MCF 10A (cell line): Measurements from ENCODE around the gene PSMC5. TPM values are rescaled to one million over a fixed set of nuclear protein-coding genes. Genes with fewer than 3 reads are reported as not detected.
"Not testable (repeated sequence)": the region's sequence is repeated elsewhere in the genome, so short reads cannot be mapped to it uniquely, and the experiment has no call there.

Source experiments
- BruUV-seq: library from RNA; stranded (reverse); fragments of 400-500 nt; replicated peaks from 2 replicates; lab custom pipeline; 2021; lab: Mats Ljungman, UMichigan
- CTCF ChIA-PET: fragments of 300-600 bp; sonication (Branson Sonifier 250); formaldehyde crosslinking; extraction: SDS; loops from one replicate; lab custom pipeline; 2021; ENCODE audit warnings: antibody characterized with exemption, inconsistent platforms; lab: Yijun Ruan, JAX
- POLR2A ChIA-PET: fragments of 300-600, 350-650 bp; sonication (Branson Sonifier 250); formaldehyde crosslinking; extraction: SDS; loops from one replicate; lab custom pipeline; 2020; ENCODE audit warnings: antibody characterized with exemption, inconsistent platforms; lab: Yijun Ruan, JAX
- DNase-seq: peaks from one replicate; pipeline ENCODE4 v3.0.0-alpha.2; 2018; ENCODE audit not compliant: unreplicated experiment
- H3K27ac Mint-ChIP-seq: one replicate; pipeline ENCODE4 v1.8.0; 2022; ENCODE audit warnings: mild to moderate bottlenecking, low read depth, mixed read lengths; ENCODE audit not compliant: unreplicated experiment
- H3K27me3 Mint-ChIP-seq: one replicate; pipeline ENCODE4 v1.8.0; 2022; ENCODE audit warnings: mixed read lengths; ENCODE audit not compliant: insufficient read depth, unreplicated experiment
- H3K36me3 Mint-ChIP-seq: one replicate; pipeline ENCODE4 v1.8.0; 2022; ENCODE audit warnings: mild to moderate bottlenecking, moderate library complexity, mixed read lengths; ENCODE audit not compliant: insufficient read depth, unreplicated experiment
- H3K4me1 Mint-ChIP-seq: one replicate; pipeline ENCODE4 v1.8.0; 2022; ENCODE audit warnings: mixed read lengths; ENCODE audit not compliant: insufficient read depth, unreplicated experiment
- H3K4me3 Mint-ChIP-seq: one replicate; pipeline ENCODE4 v1.8.0; 2022; ENCODE audit warnings: mild to moderate bottlenecking, moderate library complexity, mixed read lengths; ENCODE audit not compliant: unreplicated experiment
- H3K9me3 Mint-ChIP-seq: one replicate; pipeline ENCODE4 v1.8.0; 2022; ENCODE audit warnings: mixed read lengths; ENCODE audit not compliant: unreplicated experiment
- intact Hi-C: fragments of 100-400 bp; cut with micrococcal nuclease; formaldehyde crosslinking; loops from 2 replicates; pipeline ENCODE4 v1.14.1; 2022
- total RNA-seq: library from RNA; stranded (reverse); gene quantifications from 2 replicates; pipeline ENCODE4 v1.2.3, GENCODE V29; 2022
- TF ChIP-seq, protein P1 (sequence below): fragments of 200-600 bp; IDR thresholded peaks from one replicate; pipeline ENCODE4 v1.8.0; 2022; ENCODE audit warnings: antibody characterized with exemption, mild to moderate bottlenecking; ENCODE audit not compliant: unreplicated experiment

PSMC5 gene
- total RNA-seq, 1 experiment from 2014 or later, result 148 TPM

DNA sequence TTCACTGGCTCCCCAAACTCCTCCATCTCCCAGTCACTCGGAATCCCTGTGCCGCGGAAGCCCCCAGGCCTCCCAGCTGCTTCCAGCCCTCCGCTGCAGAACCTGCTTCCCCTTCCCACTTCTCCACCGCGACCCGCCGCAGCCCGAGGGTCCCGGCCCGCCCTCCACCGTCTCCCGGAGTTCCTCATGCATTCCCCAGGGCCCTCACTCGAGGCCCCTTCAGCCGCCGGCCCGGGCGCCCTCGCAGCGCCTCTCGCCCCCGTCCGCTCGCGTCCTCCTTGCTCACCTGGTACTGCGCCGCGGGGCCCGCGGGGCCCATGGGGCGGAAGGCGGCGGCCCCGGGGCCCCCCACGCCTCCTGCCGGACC, 14.9 kb downstream of the PSMC5 start:
- BruUV-seq, result no TSS peak
- TF ChIP-seq, protein P1, sequence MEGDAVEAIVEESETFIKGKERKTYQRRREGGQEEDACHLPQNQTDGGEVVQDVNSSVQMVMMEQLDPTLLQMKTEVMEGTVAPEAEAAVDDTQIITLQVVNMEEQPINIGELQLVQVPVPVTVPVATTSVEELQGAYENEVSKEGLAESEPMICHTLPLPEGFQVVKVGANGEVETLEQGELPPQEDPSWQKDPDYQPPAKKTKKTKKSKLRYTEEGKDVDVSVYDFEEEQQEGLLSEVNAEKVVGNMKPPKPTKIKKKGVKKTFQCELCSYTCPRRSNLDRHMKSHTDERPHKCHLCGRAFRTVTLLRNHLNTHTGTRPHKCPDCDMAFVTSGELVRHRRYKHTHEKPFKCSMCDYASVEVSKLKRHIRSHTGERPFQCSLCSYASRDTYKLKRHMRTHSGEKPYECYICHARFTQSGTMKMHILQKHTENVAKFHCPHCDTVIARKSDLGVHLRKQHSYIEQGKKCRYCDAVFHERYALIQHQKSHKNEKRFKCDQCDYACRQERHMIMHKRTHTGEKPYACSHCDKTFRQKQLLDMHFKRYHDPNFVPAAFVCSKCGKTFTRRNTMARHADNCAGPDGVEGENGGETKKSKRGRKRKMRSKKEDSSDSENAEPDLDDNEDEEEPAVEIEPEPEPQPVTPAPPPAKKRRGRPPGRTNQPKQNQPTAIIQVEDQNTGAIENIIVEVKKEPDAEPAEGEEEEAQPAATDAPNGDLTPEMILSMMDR, result no peak
- DNase-seq, result no peak
- POLR2A ChIA-PET, result interaction anchor here (0.9 to 9.6 kb wide), 7 partner anchors 15 to 305 kb away, joined by 3 to 187 read pairs (median 7); partner anchors contain the start of genes CCDC47, DDX42, FTSJ3 and PSMC5
- H3K9me3 Mint-ChIP-seq, result no peaks in the 10 kb centered on the region
- no peaks in the 10 kb centered on the region for H3K27me3 Mint-ChIP-seq
- H3K27ac Mint-ChIP-seq, result peak overlapping the region; percentile 90
- intact Hi-C loops, result no loop called here
- CTCF ChIA-PET, result no interaction called here
- peak overlapping the region; percentile 93 for H3K4me3 Mint-ChIP-seq
- H3K36me3 Mint-ChIP-seq, result peaks cover 17% of the 10 kb centered on the region
- peaks cover 36% of the 10 kb centered on the region for H3K4me1 Mint-ChIP-seq

DNA sequence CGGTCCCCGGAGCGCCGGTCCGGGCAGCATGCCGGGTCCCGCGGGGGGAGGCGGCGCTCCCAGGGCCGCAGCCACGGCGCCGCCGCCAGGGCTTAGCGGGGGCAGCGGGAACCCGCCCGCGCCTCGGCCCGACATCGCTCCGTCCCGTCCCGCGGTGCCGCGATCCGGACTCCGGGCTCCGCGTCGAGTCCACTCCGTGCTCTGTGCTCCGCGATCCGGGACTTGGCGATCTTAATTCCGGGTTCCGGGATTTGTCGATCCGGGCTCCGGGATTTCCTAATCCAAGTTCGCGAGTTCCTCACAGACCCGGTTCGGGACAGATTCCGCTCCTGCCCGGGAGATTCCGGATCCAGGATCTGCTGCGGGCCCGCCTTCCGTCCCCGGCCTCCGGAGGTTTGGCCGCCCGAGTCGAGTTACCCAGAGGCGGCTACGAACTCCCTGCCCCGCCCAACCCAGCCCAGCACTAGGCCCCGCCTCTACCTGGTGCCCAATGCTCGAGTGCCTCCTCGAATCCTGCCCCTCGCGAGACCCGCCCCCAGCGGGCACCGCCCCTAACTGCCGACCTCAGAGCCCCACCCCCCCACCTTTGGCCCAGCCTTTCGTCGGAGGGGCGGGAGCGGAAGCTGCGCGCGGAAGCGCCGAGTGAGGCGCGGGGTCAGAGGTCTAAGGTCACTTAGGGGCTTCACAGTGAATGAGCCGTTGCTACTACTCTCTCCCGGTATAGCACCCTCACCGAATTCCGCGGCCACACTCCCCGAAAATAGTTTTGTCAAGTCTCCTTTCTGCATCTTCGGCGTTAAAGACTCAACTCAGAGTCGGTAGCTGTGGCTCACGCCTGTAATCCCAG, 15.5 kb downstream of the PSMC5 start, which contains the start of gene SMARCD2:
TSS of gene SMARCD2 (minus strand) at position 146 of the 847 bp plus-strand sequence. CDS start at position 135, 11 bp downstream.
- H3K4me3 Mint-ChIP-seq, result peak within 1 kb of the TSS; percentile 93
- peaks cover 14% of the 10 kb centered on the region for H3K36me3 Mint-ChIP-seq
- peak; percentile 98 for DNase-seq
- CTCF ChIA-PET, result interaction anchor here (0.6 to 1.0 kb wide), 4 partner anchors 8 to 23 kb away, joined by 3 to 4 read pairs (median 3); no protein-coding TSS in a partner anchor
- intact Hi-C loops, result no loop called here
- no peaks in the 10 kb centered on the region for H3K9me3 Mint-ChIP-seq
- H3K27me3 Mint-ChIP-seq, result no peaks in the 10 kb centered on the region
- POLR2A ChIA-PET, result interaction anchor here (0.9 to 9.6 kb wide), 8 partner anchors 15 to 664 kb away, joined by 3 to 187 read pairs (median 9); partner anchors contain the start of genes CCDC47, CEP95, DDX42 and DDX5
- peak within 1 kb of the TSS; percentile 90 for H3K27ac Mint-ChIP-seq
- TF ChIP-seq, protein P1, result no peak
- BruUV-seq, result no TSS peak
- peaks cover 36% of the 10 kb centered on the region for H3K4me1 Mint-ChIP-seq

DNA sequence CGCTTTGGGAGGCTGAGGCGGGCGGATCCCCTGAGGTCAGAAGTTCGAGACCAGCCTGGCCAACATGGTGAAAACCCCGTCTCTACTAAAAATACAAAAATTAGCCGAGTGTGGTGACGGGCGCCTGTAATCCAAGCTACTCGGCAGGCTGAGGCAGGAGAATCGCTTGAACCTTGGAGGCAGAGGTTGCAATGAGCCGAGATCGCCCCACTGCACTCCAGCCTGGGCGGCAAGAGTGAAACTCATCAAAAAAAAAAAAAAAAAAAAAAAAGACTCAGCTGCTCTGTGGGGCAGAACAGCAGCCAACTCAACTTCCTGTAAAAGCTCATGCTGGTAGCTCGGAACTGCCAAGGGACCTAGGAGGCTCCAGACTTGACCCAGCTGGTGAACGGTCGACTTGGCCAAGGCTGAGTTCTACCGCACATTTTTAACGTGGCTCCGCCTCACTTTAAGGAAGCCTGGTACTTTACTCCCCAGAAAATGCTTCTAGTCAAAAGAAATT, 16.2 kb downstream of the PSMC5 start:
- Mint-ChIP-seq H3K27ac (peak overlapping the region; percentile 90), H3K36me3 (peaks cover 14% of the 10 kb centered on the region), H3K4me3 (peak overlapping the region; percentile 93), H3K4me1 (peaks cover 30% of the 10 kb centered on the region)
- BruUV-seq, result TSS peak; percentile 74
- ChIA-PET CTCF (interaction anchor here (0.6 to 1.1 kb wide), 6 partner anchors 9 to 46 kb away, joined by 3 to 4 read pairs (median 4); no protein-coding TSS in a partner anchor), POLR2A (interaction anchor here (0.8 to 9.6 kb wide), 9 partner anchors 16 to 663 kb away, joined by 3 to 187 read pairs (median 9); partner anchors contain the start of genes CCDC47, CEP95, DDX42 and DDX5)
- DNase-seq, result peak; percentile 39
- H3K27me3 Mint-ChIP-seq, H3K9me3 Mint-ChIP-seq, intact Hi-C loops: not testable (repeated sequence)

DNA sequence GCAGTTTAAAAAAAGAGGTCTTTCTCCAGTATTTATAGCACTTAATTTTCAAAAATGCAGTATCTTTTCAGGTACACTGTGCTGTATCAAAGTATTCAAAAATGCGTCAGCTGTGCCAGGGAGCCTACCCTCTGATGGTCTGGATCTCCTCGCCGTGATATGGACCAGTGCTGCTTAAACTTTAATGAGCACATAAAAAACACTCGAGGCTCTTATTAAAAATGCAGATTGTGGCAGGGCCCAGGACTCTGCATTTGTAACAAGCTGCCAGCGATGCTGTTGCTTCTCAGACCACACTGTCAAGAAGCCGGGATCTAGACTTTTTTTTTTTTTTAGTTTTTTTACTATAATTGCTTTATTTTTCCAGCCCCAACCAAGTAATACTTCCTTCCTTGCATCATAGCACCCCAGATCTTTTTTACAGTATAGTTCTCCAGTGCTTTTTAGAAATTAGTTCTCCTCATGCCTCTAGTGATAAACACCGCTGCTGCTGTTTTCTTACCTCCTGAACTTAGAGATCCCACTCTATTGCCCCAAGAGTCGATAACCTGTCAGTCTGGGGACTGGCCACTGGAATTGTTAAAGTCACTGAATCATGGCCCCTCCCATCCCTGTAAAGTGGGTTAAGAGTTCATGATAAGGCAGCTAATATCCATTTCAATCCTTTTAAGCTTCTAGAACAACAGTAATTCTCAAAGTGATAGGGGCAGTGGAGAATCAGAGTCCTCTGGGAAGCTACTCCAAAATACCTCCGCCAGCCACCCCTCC, 16.9 kb downstream of the PSMC5 start:
- peaks cover 23% of the 10 kb centered on the region for H3K4me1 Mint-ChIP-seq
- intact Hi-C loops, result no loop called here

More for the DNA sequence above, 16.9 kb downstream of the PSMC5 start:
- DNase-seq, result no peak
- H3K36me3 Mint-ChIP-seq, result peaks cover 14% of the 10 kb centered on the region
- H3K4me3 Mint-ChIP-seq, result peak overlapping the region; percentile 93
- H3K9me3 Mint-ChIP-seq, result no peaks in the 10 kb centered on the region
- no peak overlapping the region for H3K27ac Mint-ChIP-seq
- ChIA-PET CTCF (interaction anchor here (0.6 to 1.2 kb wide), 8 partner anchors 10 to 187 kb away, joined by 3 to 4 read pairs (median 4); no protein-coding TSS in a partner anchor), POLR2A (interaction anchor here (0.7 to 9.6 kb wide), 7 partner anchors 17 to 802 kb away, joined by 3 to 187 read pairs (median 4); partner anchors contain the start of genes CCDC47, DDX42, FTSJ3 and PSMC5)
- H3K27me3 Mint-ChIP-seq, result no peaks in the 10 kb centered on the region
- TF ChIP-seq, protein P1, result no peak
- BruUV-seq, result no TSS peak
